ENCODE results near the gene FAM53B. TPM values are rescaled to one million over a fixed set of nuclear protein-coding genes. Genes with fewer than 3 reads are reported as not detected.

The FAM53B gene
- total RNA-seq, 2 experiments from 2014 or later, result 8.7 to 9.6 TPM

DNA sequence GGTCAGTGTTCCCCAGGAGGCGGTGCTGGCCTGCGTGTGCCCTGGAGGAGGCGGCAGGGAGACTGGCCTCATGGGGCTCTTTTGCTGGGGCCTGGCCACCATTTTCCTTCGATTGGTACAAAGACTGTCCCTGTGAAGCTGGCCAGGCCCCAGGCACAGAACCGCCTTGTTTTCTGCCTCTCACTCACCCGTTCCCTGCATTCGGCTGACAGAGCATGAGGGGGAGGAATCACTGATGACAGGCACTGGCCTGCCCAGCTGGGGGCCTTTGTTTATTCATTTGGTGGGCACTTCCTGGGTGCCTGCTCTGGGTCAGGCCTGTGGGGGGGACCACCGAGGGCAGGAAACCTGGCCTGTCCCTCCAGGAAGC, 139.2 kb downstream of the FAM53B start:
- Mint-ChIP-seq H3K27me3 (no peaks in the 10 kb centered on the region), H3K4me3 (no peak overlapping the region), H3K36me3 (no peaks in the 10 kb centered on the region), H3K27ac (no peak overlapping the region), H3K9me3 (no peaks in the 10 kb centered on the region), H3K4me1 (no peaks in the 10 kb centered on the region)
- no peak for DNase-seq

DNA sequence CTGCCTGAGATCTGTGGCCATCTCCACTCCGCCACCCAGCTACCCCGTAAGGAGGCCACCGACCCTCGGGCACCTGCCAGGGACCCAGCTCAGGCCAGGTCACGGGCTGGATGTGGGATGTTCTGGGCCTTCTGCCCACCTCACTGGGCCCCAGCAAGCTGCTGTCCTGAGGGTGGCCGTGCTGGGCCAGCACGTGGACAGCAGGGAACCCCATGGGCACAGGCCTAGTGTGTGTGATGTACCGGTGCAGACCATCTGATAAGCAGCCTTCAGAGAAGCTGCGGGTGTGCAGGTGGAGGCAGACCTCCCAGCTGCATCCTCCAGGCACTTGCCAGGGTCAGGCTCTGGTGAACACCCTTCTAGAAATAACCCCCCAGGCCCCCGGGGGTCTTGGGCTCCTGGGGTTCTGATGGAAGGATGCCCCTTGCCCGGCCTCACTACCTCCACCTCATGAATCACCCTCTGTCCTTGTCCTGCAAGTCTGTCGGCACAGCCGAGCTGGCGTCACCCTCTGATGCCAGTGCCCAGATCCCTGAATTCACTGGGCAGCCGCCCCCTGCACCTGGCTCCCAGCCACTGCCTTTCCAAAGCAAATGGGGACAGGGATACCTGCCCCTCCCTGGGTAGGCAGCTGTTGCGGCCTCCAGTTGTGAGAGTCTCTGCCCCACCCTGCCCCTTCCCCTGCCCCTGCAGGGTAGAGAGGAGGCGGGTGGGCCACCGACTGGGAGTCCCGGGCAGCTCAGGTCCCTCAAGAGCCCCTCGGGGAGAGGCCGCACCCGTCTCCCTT, 139.8 kb downstream of the FAM53B start:
- H3K36me3 Mint-ChIP-seq, result no peaks in the 10 kb centered on the region
- no peaks in the 10 kb centered on the region for H3K9me3 Mint-ChIP-seq
- no peaks in the 10 kb centered on the region for H3K27me3 Mint-ChIP-seq
- no peaks in the 10 kb centered on the region for H3K4me1 Mint-ChIP-seq
- no peak overlapping the region for H3K4me3 Mint-ChIP-seq
- DNase-seq, result no peak
- no peak overlapping the region for H3K27ac Mint-ChIP-seq

DNA sequence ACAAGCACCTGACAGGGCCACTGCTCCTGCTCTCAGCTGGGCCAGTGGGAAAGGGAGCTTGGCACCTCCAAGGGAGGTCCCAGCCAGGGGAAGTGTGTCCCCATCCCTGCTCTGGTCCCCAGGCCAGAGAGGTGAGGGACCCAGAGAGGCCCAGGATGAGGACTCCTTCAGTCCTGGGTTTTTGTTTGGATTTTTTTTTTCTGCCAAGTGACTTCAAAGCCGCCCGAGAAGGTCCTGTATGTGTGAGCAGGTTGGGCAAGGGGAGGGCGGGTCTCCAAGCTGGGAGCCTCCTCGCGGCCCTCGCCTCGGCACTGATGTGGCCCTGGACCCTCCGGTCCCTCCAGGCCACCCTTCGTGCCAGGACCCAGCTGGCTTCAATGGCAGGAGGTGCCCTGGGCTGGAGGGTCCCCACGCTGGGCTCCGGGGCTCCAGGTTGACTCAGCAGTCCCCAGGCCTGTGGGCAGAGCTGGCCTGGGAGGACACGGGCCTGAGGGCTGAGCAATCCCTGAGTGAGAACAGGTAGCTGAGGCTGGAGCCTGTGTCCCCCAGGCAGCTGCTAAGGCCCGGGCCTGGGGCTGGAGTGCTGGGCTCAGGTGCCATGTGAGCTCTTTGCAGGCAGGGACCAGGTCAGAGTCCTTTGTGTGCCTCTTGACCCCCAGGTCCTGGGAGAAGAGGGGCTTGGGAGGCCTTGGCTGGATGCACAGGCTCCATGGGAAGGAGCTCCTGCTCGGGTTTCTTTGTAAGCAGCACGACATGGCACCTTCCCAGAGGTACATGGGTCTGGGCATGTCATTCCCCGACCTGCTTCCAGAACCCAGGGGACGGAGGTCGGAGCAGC, 140.6 kb downstream of the FAM53B start:
- H3K36me3 Mint-ChIP-seq, result no peaks in the 10 kb centered on the region
- H3K27me3 Mint-ChIP-seq, result no peaks in the 10 kb centered on the region
- DNase-seq, result no peak
- no peak overlapping the region for H3K4me3 Mint-ChIP-seq
- no peaks in the 10 kb centered on the region for H3K4me1 Mint-ChIP-seq
- H3K9me3 Mint-ChIP-seq, result no peaks in the 10 kb centered on the region
- no peak overlapping the region for H3K27ac Mint-ChIP-seq

- Mint-ChIP-seq H3K36me3 (no peaks in the 10 kb centered on the region), H3K27ac (no peak overlapping the region), H3K9me3 (no peaks in the 10 kb centered on the region), H3K4me3 (no peak overlapping the region), H3K4me1 (no peaks in the 10 kb centered on the region), H3K27me3 (no peaks in the 10 kb centered on the region)
- no peak for DNase-seq
Observed at GRCh38 chr10:124602646-124603365, 141.4 kb downstream of the FAM53B start.

DNA sequence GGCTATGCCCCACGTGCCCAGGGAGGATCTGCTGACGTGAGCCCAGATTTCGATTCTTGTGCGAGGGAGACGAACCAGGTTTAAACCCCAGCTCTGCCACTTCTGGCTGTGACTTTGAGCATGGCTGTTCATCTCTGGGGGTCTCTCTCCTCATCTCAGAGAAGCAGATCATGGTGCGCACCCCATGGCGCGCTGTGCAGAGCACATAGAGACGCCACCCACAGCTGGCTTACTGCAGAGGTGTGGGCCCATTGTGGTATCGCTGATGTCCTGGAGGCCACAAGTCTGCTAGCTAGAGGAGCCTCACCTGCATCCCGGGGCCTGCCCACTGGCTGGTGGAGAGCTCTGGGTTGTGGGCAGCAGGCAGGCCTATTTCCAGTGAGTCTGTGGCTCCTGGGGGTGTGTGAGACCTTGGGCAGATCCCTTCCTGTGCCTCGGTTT, 142.0 kb downstream of the FAM53B start:
- Mint-ChIP-seq H3K27me3 (no peaks in the 10 kb centered on the region), H3K4me1 (no peaks in the 10 kb centered on the region), H3K27ac (no peak overlapping the region), H3K4me3 (no peak overlapping the region), H3K9me3 (no peaks in the 10 kb centered on the region), H3K36me3 (no peaks in the 10 kb centered on the region)
- DNase-seq, result no peak

GRCh38 chr10:124601431-124602120, 142.6 kb downstream of the FAM53B start:
- Mint-ChIP-seq H3K27ac (peak overlapping the region; percentile 60), H3K36me3 (no peaks in the 10 kb centered on the region), H3K9me3 (no peaks in the 10 kb centered on the region), H3K4me1 (no peaks in the 10 kb centered on the region), H3K27me3 (no peaks in the 10 kb centered on the region), H3K4me3 (no peak overlapping the region)
- DNase-seq, result no peak

DNA sequence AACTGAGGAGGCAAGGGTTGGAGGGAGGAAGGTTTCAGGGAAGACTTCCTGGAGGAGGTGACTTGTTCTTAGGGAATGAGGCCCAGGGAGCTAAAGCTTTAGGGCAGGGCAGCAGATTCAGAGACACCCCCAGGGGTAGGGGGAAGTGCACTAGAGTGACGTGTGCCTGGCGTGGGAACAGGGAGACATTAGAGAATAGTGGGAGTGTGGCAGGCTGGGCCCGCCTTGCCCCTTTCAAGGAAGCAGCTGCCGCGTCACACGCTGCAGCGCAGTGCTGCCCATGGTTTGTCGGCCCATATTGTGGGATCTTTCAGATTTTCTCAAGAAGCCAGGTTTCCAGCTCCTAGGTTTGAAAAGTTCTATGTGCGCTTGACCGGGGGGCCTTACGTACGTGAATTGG, 143.2 kb downstream of the FAM53B start:
- Mint-ChIP-seq H3K27ac (peak overlapping the region; percentile 60), H3K9me3 (no peaks in the 10 kb centered on the region), H3K4me1 (no peaks in the 10 kb centered on the region), H3K36me3 (no peaks in the 10 kb centered on the region), H3K4me3 (no peak overlapping the region), H3K27me3 (no peaks in the 10 kb centered on the region)
- no peak for DNase-seq

- DNase-seq, result no peak
- H3K36me3 Mint-ChIP-seq, result no peaks in the 10 kb centered on the region
- no peak overlapping the region for H3K4me3 Mint-ChIP-seq
- no peaks in the 10 kb centered on the region for H3K9me3 Mint-ChIP-seq
- H3K27me3 Mint-ChIP-seq, result no peaks in the 10 kb centered on the region
- H3K27ac Mint-ChIP-seq, result no peak overlapping the region
- no peaks in the 10 kb centered on the region for H3K4me1 Mint-ChIP-seq
Observed at GRCh38 chr10:124600051-124600880, 143.9 kb downstream of the FAM53B start.

GRCh38 chr10:124599588-124600050, 144.6 kb downstream of the FAM53B start:
- Mint-ChIP-seq H3K4me1 (no peaks in the 10 kb centered on the region), H3K9me3 (no peaks in the 10 kb centered on the region), H3K4me3 (no peak overlapping the region), H3K27ac (no peak overlapping the region), H3K27me3 (no peaks in the 10 kb centered on the region), H3K36me3 (no peaks in the 10 kb centered on the region)
- DNase-seq, result no peak

- no peaks in the 10 kb centered on the region for H3K4me1 Mint-ChIP-seq
- H3K27me3 Mint-ChIP-seq, result no peaks in the 10 kb centered on the region
- no peak overlapping the region for H3K27ac Mint-ChIP-seq
- DNase-seq, result no peak
- H3K36me3 Mint-ChIP-seq, result no peaks in the 10 kb centered on the region
- no peaks in the 10 kb centered on the region for H3K9me3 Mint-ChIP-seq
- no peak overlapping the region for H3K4me3 Mint-ChIP-seq
Observed at GRCh38 chr10:124598773-124599587, 145.2 kb downstream of the FAM53B start.

GRCh38 chr10:124598196-124598595, 146.0 kb downstream of the FAM53B start:
- H3K27me3 Mint-ChIP-seq, result no peaks in the 10 kb centered on the region
- no peaks in the 10 kb centered on the region for H3K4me1 Mint-ChIP-seq
- no peaks in the 10 kb centered on the region for H3K36me3 Mint-ChIP-seq
- no peak overlapping the region for H3K4me3 Mint-ChIP-seq
- no peak overlapping the region for H3K27ac Mint-ChIP-seq
- H3K9me3 Mint-ChIP-seq, result no peaks in the 10 kb centered on the region
- no peak for DNase-seq

GRCh38 chr10:124597846-124598165, 146.4 kb downstream of the FAM53B start:
- Mint-ChIP-seq H3K36me3 (no peaks in the 10 kb centered on the region), H3K4me1 (no peaks in the 10 kb centered on the region), H3K27me3 (no peaks in the 10 kb centered on the region), H3K4me3 (no peak overlapping the region), H3K27ac (no peak overlapping the region), H3K9me3 (no peaks in the 10 kb centered on the region)
- DNase-seq, result no peak

- H3K27ac Mint-ChIP-seq, result no peak overlapping the region
Observed at GRCh38 chr10:124596962-124597845, 147.0 kb downstream of the FAM53B start.

More at GRCh38 chr10:124596962-124597845, 147.0 kb downstream of the FAM53B start:
- no peak overlapping the region for H3K4me3 Mint-ChIP-seq
- peaks cover 1% of the 10 kb centered on the region for H3K36me3 Mint-ChIP-seq
- no peaks in the 10 kb centered on the region for H3K4me1 Mint-ChIP-seq
- no peaks in the 10 kb centered on the region for H3K9me3 Mint-ChIP-seq
- H3K27me3 Mint-ChIP-seq, result no peaks in the 10 kb centered on the region
- no peak for DNase-seq

Data from activated naive CD8-positive, alpha-beta T cell treated with anti-CD3 and anti-CD28 coated beads for 36 hours (primary cell).